H1 (cell line): ENCODE data around the gene OXSR1. TPM values are rescaled to one million over a fixed set of nuclear protein-coding genes. Genes with fewer than 3 reads are reported as not detected.

Experiments used
- CTCF ChIA-PET: fragments of 300-600 bp; sonication (Branson Sonifier 250); formaldehyde crosslinking; loops from one replicate; lab custom pipeline; 2021; ENCODE audit not compliant: partially characterized antibody; lab: Charles Lee
- POLR2A ChIA-PET: fragments of 300-600 bp; sonication (Branson Sonifier 250); formaldehyde crosslinking; loops from one replicate; lab custom pipeline; 2021; ENCODE audit warnings: inconsistent platforms; ENCODE audit not compliant: partially characterized antibody; lab: Charles Lee
- DNase-seq, 2 experiments: peaks; one replicate each; pipeline versions ENCODE4 v3.0.0 to v3.0.0-alpha.2; 2010 to 2022; ENCODE audit warnings: low spot score in 2 of 2, low read depth in 1 of 2, mixed read lengths in 1 of 2
- FAIRE-seq: peaks from 2 replicates; lab custom pipeline; 2011; peaks lifted over from hg19 to GRCh38; lab: Jason Lieb, UNC
- H2AFZ ChIP-seq: 2 replicates; pipeline ENCODE4 v1.8.1; 2012; ENCODE audit warnings: low read length, inconsistent platforms
- H2AK5ac ChIP-seq: 2 replicates; pipeline ENCODE4 v1.6.1; 2013; ENCODE audit warnings: low read depth, low read length
- H2BK120ac ChIP-seq: replicated peaks from 2 replicates; pipeline ENCODE3; 2013; ENCODE audit warnings: low read depth, low read length, inconsistent platforms
- H2BK12ac ChIP-seq: 2 replicates; pipeline ENCODE4 v1.6.1; 2013; ENCODE audit warnings: low read depth, low read length
- H2BK15ac ChIP-seq: 2 replicates; pipeline ENCODE4 v1.6.1; 2013; ENCODE audit warnings: low read length
- H2BK20ac ChIP-seq: 2 replicates; pipeline ENCODE4 v1.6.1; 2013; ENCODE audit warnings: low read length
- H2BK5ac ChIP-seq: 2 replicates; pipeline ENCODE4 v1.6.1; 2013; ENCODE audit warnings: low read depth, low read length
- H3K14ac ChIP-seq: 2 replicates; pipeline ENCODE4 v1.6.1; 2013; ENCODE audit warnings: inconsistent platforms; ENCODE audit not compliant: insufficient read length
- H3K18ac ChIP-seq: 2 replicates; pipeline ENCODE4 v1.6.1; 2013; ENCODE audit warnings: low read length; ENCODE audit errors: extremely low read depth
- H3K23ac ChIP-seq: 2 replicates; pipeline ENCODE4 v1.6.1; 2013; ENCODE audit warnings: inconsistent platforms; ENCODE audit not compliant: insufficient read length
- H3K23me2 ChIP-seq: 2 replicates; pipeline ENCODE4 v1.6.1; 2013; ENCODE audit warnings: low read depth, low read length
- H3K27ac ChIP-seq: 2 replicates; pipeline ENCODE4 v1.6.1; 2011; ENCODE audit warnings: low read depth, low read length, inconsistent platforms
- H3K27me3 ChIP-seq, 4 experiments: replicated peaks in 1 of 4; 1 replicate in 1 of 4; 2 replicates in 3 of 4; pipeline versions ENCODE4 v1.6.1 to v1.8.1; 2011 to 2013; ENCODE audit warnings: low read length in 3 of 4, mild to moderate bottlenecking in 3 of 4, inconsistent platforms in 2 of 4, mixed read lengths in 2 of 4, moderate library complexity in 1 of 4; ENCODE audit not compliant: control insufficient read depth in 3 of 4, insufficient read depth in 3 of 4; ENCODE audit errors: extremely low read depth in 1 of 4
- H3K36me3 ChIP-seq, 4 experiments: 2 replicates each; pipeline versions ENCODE4 v1.6.1 to v1.8.1; 2011 to 2013; ENCODE audit warnings: mild to moderate bottlenecking in 4 of 4, low read length in 3 of 4, moderate library complexity in 2 of 4, control low read depth in 1 of 4, inconsistent platforms in 1 of 4; ENCODE audit not compliant: insufficient read depth in 4 of 4, control insufficient read depth in 2 of 4
- H3K4ac ChIP-seq: replicated peaks from 2 replicates; pipeline ENCODE3; 2013; ENCODE audit warnings: low read length, low read depth, mixed read lengths, inconsistent platforms; ENCODE audit not compliant: insufficient read length
- H3K4me1 ChIP-seq, 4 experiments: replicated peaks in 1 of 4; 1 replicate in 1 of 4; 2 replicates in 3 of 4; pipeline versions ENCODE4 v1.6.1 to v1.8.1; 2011 to 2013; ENCODE audit warnings: low read length in 3 of 4, inconsistent platforms in 2 of 4, mixed read lengths in 1 of 4; ENCODE audit not compliant: insufficient read depth in 4 of 4, control insufficient read depth in 3 of 4
- H3K4me2 ChIP-seq, 2 experiments: 2 replicates each; pipeline versions ENCODE4 v1.6.1 to v1.8.1; 2011 to 2013; ENCODE audit warnings: low read depth in 2 of 2, low read length in 2 of 2, control low read depth in 1 of 2, inconsistent platforms in 1 of 2, mild to moderate bottlenecking in 1 of 2; ENCODE audit not compliant: insufficient read depth in 1 of 2
- H3K4me3 ChIP-seq, 4 experiments: fragments of 200-600, 300-600 bp in 1 of 4; sonication (generic), shearing (Covaris generic), sonication (Bioruptor Twin) in 1 of 4; 2 replicates each; pipeline versions ENCODE4 v1.5.1 to v1.8.1; 2011 to 2016; ENCODE audit warnings: low read length in 4 of 4, low read depth in 3 of 4, control low read depth in 2 of 4, inconsistent platforms in 2 of 4, mild to moderate bottlenecking in 2 of 4, mixed read lengths in 1 of 4, moderate library complexity in 1 of 4; ENCODE audit not compliant: insufficient read depth in 2 of 4; ENCODE audit errors: extremely low read depth in 1 of 4
- H3K56ac ChIP-seq: replicated peaks from 2 replicates; pipeline ENCODE3; 2013; ENCODE audit warnings: low read depth, mild to moderate bottlenecking, mixed read lengths, low read length, inconsistent platforms; ENCODE audit not compliant: insufficient read length
- H3K79me1 ChIP-seq: 2 replicates; pipeline ENCODE4 v1.6.1; 2013; ENCODE audit warnings: low read depth, low read length, control low read depth
- H3K79me2 ChIP-seq, 2 experiments: 2 replicates each; pipeline versions ENCODE4 v1.6.1 to v1.8.1; 2012 to 2013; ENCODE audit warnings: low read length in 2 of 2, mild to moderate bottlenecking in 2 of 2, inconsistent platforms in 1 of 2; ENCODE audit not compliant: insufficient read depth in 2 of 2, control insufficient read depth in 1 of 2
- H3K9ac ChIP-seq, 4 experiments: replicated peaks in 1 of 4; 1 replicate in 1 of 4; 2 replicates in 3 of 4; pipeline versions ENCODE4 v1.6.1 to v1.8.1; 2011 to 2013; ENCODE audit warnings: low read depth in 3 of 4, low read length in 3 of 4, control low read depth in 2 of 4, mild to moderate bottlenecking in 2 of 4, moderate library complexity in 2 of 4, inconsistent platforms in 1 of 4; ENCODE audit errors: extremely low read depth in 1 of 4
- H3K9me3 ChIP-seq, 2 experiments: 2 replicates each; pipeline versions ENCODE4 v1.6.1 to v1.8.1; 2012 to 2013; ENCODE audit warnings: mild to moderate bottlenecking in 2 of 2, moderate library complexity in 2 of 2, control low read depth in 1 of 2, inconsistent platforms in 1 of 2, low read depth in 1 of 2, low read length in 1 of 2, mixed read lengths in 1 of 2; ENCODE audit not compliant: insufficient read depth in 2 of 2
- H4K20me1 ChIP-seq, 2 experiments: replicated peaks in 1 of 2; 2 replicates each; pipeline versions ENCODE3 to v1.8.1; 2011 to 2013; ENCODE audit warnings: inconsistent platforms in 2 of 2, low read length in 2 of 2, mild to moderate bottlenecking in 1 of 2; ENCODE audit not compliant: insufficient read depth in 2 of 2, control insufficient read depth in 1 of 2
- H4K5ac ChIP-seq: 2 replicates; pipeline ENCODE4 v1.6.1; 2013; ENCODE audit warnings: low read length, low read depth, mixed read lengths, inconsistent platforms; ENCODE audit not compliant: insufficient read length
- H4K8ac ChIP-seq: 2 replicates; pipeline ENCODE4 v1.8.0; 2013; ENCODE audit warnings: mild to moderate bottlenecking, moderate library complexity, low read length, inconsistent platforms; ENCODE audit not compliant: insufficient read depth; ENCODE audit errors: extremely low read depth
- H4K91ac ChIP-seq: replicated peaks from 2 replicates; pipeline ENCODE3; 2013; ENCODE audit warnings: low read length, mixed read lengths, inconsistent platforms; ENCODE audit not compliant: insufficient read length
- HDAC2 ChIP-seq, 2 experiments: fragments of 300-600 bp in 1 of 2; sonication (generic) in 1 of 2; IDR thresholded peaks; 2 replicates each; pipeline ENCODE4 v1.6.1; 2011 to 2012; ENCODE audit warnings: low read depth in 2 of 2, low read length in 2 of 2, mild to moderate bottlenecking in 2 of 2, moderate library complexity in 2 of 2, borderline replicate concordance in 1 of 2, inconsistent platforms in 1 of 2
- SP2 ChIP-seq: IDR thresholded peaks from 2 replicates; pipeline ENCODE4 v1.6.1; 2012; ENCODE audit warnings: mild to moderate bottlenecking, low read length, inconsistent platforms
- WGBS, 2 experiments: shearing (Covaris generic) in 1 of 2; methylation state at CpG; one replicate each; pipeline versions ENCODE4 v1.1.6 to v1.1.7; 2013 to 2015; ENCODE audit warnings: low lambda C conversion rate in 2 of 2, mixed read lengths in 2 of 2, inconsistent platforms in 1 of 2, low coverage in 1 of 2, missing lambda C conversion rate in 1 of 2; ENCODE audit not compliant: insufficient replicate concordance in 2 of 2, insufficient coverage in 1 of 2, insufficient read length in 1 of 2; ENCODE audit errors: extremely low coverage in 1 of 2, missing lambda C conversion rate in 1 of 2; 5-methylcytosine and 5-hydroxymethylcytosine counted together
- polyA plus RNA-seq, 7 experiments: library from polyadenylated mRNA; depleted of rRNA in 3 of 7; stranded (reverse) in 5 of 7; unstranded in 2 of 7; fragments of >200 nt in 5 of 7; fragments of 200-250 nt in 2 of 7; gene quantifications; 1 replicate in 5 of 7; 2 replicates in 1 of 7; 4 replicates in 1 of 7; pipeline versions ENCODE4 v1.2.1 to v1.2.3, GENCODE V29; 2011 to 2013; ENCODE audit warnings: missing spikeins in 2 of 7, mixed read lengths in 2 of 7
- total RNA-seq: library from RNA; stranded (reverse); fragmentation: NEBNext Ultra II Directional; extraction: Animal tissue kit (Norgen Biotek cat#: 25700); gene quantifications from 2 replicates; pipeline ENCODE4 v1.2.1, GENCODE V29; 2021

The OXSR1 gene
- total and polyA plus RNA-seq, 2 of the 8 experiments (the other 6 are each of a cell fraction or from before 2014, with no cell fraction given): 25.1 to 47.0 TPM

DNA sequence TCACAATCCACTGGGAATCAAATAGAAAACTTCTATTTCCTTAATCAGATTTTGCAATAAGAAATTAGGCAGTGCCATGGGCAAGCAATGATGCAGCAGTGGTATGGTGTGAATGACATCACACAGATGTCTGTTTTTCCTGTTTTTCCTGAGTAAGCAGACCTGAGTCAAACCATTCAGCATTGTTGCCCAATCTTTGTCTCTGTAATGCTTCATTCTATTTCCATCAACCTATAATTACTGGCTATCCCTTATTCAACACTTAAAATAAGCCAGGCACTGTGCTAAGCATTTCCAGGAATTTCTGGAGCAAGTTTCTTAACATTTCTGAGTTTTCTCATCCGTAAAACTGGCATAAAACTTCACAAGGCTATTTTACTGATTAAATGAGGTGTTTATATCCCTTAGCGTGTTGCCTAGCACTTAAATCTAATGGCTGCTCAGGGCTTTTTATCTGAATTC lies 11.3 kb upstream of the OXSR1 start:
- no peaks in the 10 kb centered on the region for H3K36me3 ChIP-seq
- no peak overlapping the region for H2BK15ac ChIP-seq
- no peak overlapping the region for H4K8ac ChIP-seq
- H3K27me3 ChIP-seq: no peaks in the 10 kb centered on the region
- no peak overlapping the region for H3K56ac ChIP-seq
- no peak overlapping the region for H2BK20ac ChIP-seq
- H2BK5ac ChIP-seq: no peak overlapping the region
- H2AFZ ChIP-seq: no peak overlapping the region
- H3K18ac ChIP-seq: no peak overlapping the region
- no peak overlapping the region for H3K4ac ChIP-seq
- H3K4me1 ChIP-seq: no peaks in the 10 kb centered on the region
- no peak overlapping the region for H2BK12ac ChIP-seq
- no peaks in the 10 kb centered on the region for H4K20me1 ChIP-seq
- 91% methylated on average over 2 of the region's 2 CpGs; no CpG with 5 or more reads in 1 of the 2 experiments for WGBS, 2 experiments
- no peak overlapping the region for H3K4me3 ChIP-seq
- TF ChIP-seq SP2 (no peak), HDAC2 (IDR thresholded peaks at IDR 0.05; ENCODE audit: borderline replicate concordance in 1 of 2, low read depth in 2 of 2, low read length in 2 of 2) (no peak)
- ChIA-PET POLR2A (interaction anchor here (1.0 to 2.0 kb wide), 3 partner anchors 11 to 15 kb away, joined by 3 to 6 read pairs (median 3); partner anchors contain the start of gene OXSR1), CTCF (interaction anchor here (0.8 to 10.9 kb wide), 4 partner anchors 9 to 192 kb away, joined by 3 to 52 read pairs (median 5); partner anchors contain the start of genes ACAA1 and MYD88)
- H2AK5ac ChIP-seq: no peak overlapping the region
- no peak overlapping the region for H3K9ac ChIP-seq
- no peaks in the 10 kb centered on the region for H3K79me1 ChIP-seq
- no peak overlapping the region for H3K23ac ChIP-seq
- no peak overlapping the region for H2BK120ac ChIP-seq
- H3K23me2 ChIP-seq: no peaks in the 10 kb centered on the region
- H4K91ac ChIP-seq: no peak overlapping the region
- H4K5ac ChIP-seq: no peak overlapping the region
- FAIRE-seq: no peak
- H3K14ac ChIP-seq: no peak overlapping the region
- no peak overlapping the region for H3K27ac ChIP-seq
- H3K4me2 ChIP-seq: no peak overlapping the region
- H3K79me2 ChIP-seq: no peaks in the 10 kb centered on the region
- H3K9me3 ChIP-seq: no peaks in the 10 kb centered on the region
- no peak for DNase-seq
